KMS-11 (cell line): ENCODE data around the gene SLC9A9.

ENCODE experiments used
- H2AFZ ChIP-seq: fragments of 200-600 bp; sonication (generic); 2 replicates; pipeline ENCODE4 v1.6.1; 2016; ENCODE audit warnings: antibody characterized with exemption, mixed run types, low read depth
- H3K27ac ChIP-seq: fragments of 200-600 bp; sonication (generic); 2 replicates; pipeline ENCODE4 v1.6.1; 2016; ENCODE audit warnings: mild to moderate bottlenecking, mixed run types
- H3K27me3 ChIP-seq: fragments of 200-600 bp; sonication (generic); 2 replicates; pipeline ENCODE4 v1.6.1; 2017; ENCODE audit warnings: mild to moderate bottlenecking, low read depth, mixed run types, moderate library complexity; ENCODE audit not compliant: insufficient read depth
- H3K36me3 ChIP-seq: fragments of 200-600 bp; sonication (generic); 2 replicates; pipeline ENCODE4 v1.6.1; 2017; ENCODE audit warnings: mild to moderate bottlenecking, mixed run types; ENCODE audit not compliant: insufficient read depth
- H3K4me1 ChIP-seq: fragments of 200-600 bp; sonication (generic); 2 replicates; pipeline ENCODE4 v1.6.1; 2016; ENCODE audit warnings: mild to moderate bottlenecking, low read depth, mixed run types; ENCODE audit not compliant: poor library complexity, severe bottlenecking
- H3K4me2 ChIP-seq: fragments of 200-600 bp; sonication (generic); 2 replicates; pipeline ENCODE4 v1.7.0; 2016; ENCODE audit warnings: mild to moderate bottlenecking, mixed run types
- H3K4me3 ChIP-seq: fragments of 200-600 bp; sonication (generic); IDR thresholded peaks from 2 replicates; pipeline ENCODE4 v1.6.1; 2017; ENCODE audit warnings: low read depth, low read length, mixed read lengths; ENCODE audit not compliant: insufficient read depth
- H3K79me2 ChIP-seq: fragments of 200-600 bp; sonication (generic); 2 replicates; pipeline ENCODE4 v1.6.1; 2016; ENCODE audit warnings: low read depth, mixed run types; ENCODE audit not compliant: insufficient read depth
- H3K9ac ChIP-seq: fragments of 200-600 bp; sonication (generic); 2 replicates; pipeline ENCODE4 v1.6.1; 2016; ENCODE audit warnings: mild to moderate bottlenecking, mixed run types
- H4K20me1 ChIP-seq: fragments of 200-600 bp; sonication (generic); 2 replicates; pipeline ENCODE4 v1.6.1; 2016; ENCODE audit warnings: mild to moderate bottlenecking, mixed run types; ENCODE audit not compliant: insufficient read depth
- TF ChIP-seq, protein P1 (sequence below): fragments of 200-600 bp; sonication (generic); conservative IDR thresholded peaks from 2 replicates; pipeline ENCODE4 v1.6.1; 2017; ENCODE audit warnings: low read depth, mild to moderate bottlenecking, antibody characterized with exemption, low read length, moderate library complexity, mixed read lengths

The SLC9A9 gene

GRCh38 chr3:143232981-143233380, 615.3 kb downstream of the SLC9A9 start:
- Histone ChIP-seq H2AFZ (no peak overlapping the region), H3K4me3 (no peak overlapping the region), H3K9ac (no peak overlapping the region), H3K79me2 (no peaks in the 10 kb centered on the region), H3K36me3 (no peaks in the 10 kb centered on the region), H3K4me1 (peaks cover 24% of the 10 kb centered on the region), H3K27me3 (no peaks in the 10 kb centered on the region), H3K27ac (no peak overlapping the region), H3K4me2 (no peak overlapping the region), H4K20me1 (no peaks in the 10 kb centered on the region)
- TF ChIP-seq, protein P1, sequence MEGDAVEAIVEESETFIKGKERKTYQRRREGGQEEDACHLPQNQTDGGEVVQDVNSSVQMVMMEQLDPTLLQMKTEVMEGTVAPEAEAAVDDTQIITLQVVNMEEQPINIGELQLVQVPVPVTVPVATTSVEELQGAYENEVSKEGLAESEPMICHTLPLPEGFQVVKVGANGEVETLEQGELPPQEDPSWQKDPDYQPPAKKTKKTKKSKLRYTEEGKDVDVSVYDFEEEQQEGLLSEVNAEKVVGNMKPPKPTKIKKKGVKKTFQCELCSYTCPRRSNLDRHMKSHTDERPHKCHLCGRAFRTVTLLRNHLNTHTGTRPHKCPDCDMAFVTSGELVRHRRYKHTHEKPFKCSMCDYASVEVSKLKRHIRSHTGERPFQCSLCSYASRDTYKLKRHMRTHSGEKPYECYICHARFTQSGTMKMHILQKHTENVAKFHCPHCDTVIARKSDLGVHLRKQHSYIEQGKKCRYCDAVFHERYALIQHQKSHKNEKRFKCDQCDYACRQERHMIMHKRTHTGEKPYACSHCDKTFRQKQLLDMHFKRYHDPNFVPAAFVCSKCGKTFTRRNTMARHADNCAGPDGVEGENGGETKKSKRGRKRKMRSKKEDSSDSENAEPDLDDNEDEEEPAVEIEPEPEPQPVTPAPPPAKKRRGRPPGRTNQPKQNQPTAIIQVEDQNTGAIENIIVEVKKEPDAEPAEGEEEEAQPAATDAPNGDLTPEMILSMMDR = no peak

DNA sequence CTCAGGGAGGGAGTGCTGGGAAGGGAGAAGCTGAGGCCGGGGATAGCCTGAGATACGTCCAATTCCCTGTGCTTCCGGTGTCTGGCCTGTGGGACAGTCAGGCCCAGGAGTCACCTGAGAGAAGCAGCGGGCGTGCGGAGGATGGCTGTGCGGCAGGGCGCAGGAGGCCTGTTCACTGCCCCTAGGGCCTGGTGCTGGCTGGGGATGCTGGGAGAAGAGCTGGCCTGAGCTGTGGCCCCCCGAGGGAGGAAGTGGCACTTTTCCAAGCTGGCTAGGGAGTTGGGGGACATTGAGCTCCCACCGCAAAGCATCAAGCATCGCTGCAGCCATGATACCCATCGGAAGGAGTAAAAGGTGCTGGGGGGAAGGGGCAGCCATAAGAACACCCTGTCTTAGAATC, 619.9 kb downstream of the SLC9A9 start:
- TF ChIP-seq, protein P1 = no peak
- H3K4me3 ChIP-seq = no peak overlapping the region
- H3K36me3 ChIP-seq = no peaks in the 10 kb centered on the region
- H4K20me1 ChIP-seq = no peaks in the 10 kb centered on the region
- no peak overlapping the region for H3K27ac ChIP-seq
- H3K27me3 ChIP-seq = no peaks in the 10 kb centered on the region
- H3K4me1 ChIP-seq = peaks cover 24% of the 10 kb centered on the region
- H2AFZ ChIP-seq = no peak overlapping the region
- no peak overlapping the region for H3K9ac ChIP-seq
- H3K4me2 ChIP-seq = no peak overlapping the region
- H3K79me2 ChIP-seq = no peaks in the 10 kb centered on the region

- Histone ChIP-seq H3K36me3 (no peaks in the 10 kb centered on the region), H2AFZ (no peak overlapping the region), H3K4me3 (no peak overlapping the region), H3K4me2 (no peak overlapping the region), H3K27me3 (no peaks in the 10 kb centered on the region), H3K79me2 (no peaks in the 10 kb centered on the region), H4K20me1 (no peaks in the 10 kb centered on the region), H3K9ac (no peak overlapping the region), H3K4me1 (peaks cover 25% of the 10 kb centered on the region), H3K27ac (no peak overlapping the region)
- TF ChIP-seq, protein P1 = no peak
These were observed 621.5 kb downstream of the SLC9A9 start for GRCh38 chr3:143226678-143227291.

- Histone ChIP-seq H3K27me3 (no peaks in the 10 kb centered on the region), H3K79me2 (no peaks in the 10 kb centered on the region), H3K4me2 (no peak overlapping the region), H3K9ac (no peak overlapping the region), H2AFZ (no peak overlapping the region), H3K27ac (no peak overlapping the region), H3K36me3 (no peaks in the 10 kb centered on the region), H4K20me1 (no peaks in the 10 kb centered on the region), H3K4me1 (peaks cover 26% of the 10 kb centered on the region), H3K4me3 (no peak overlapping the region)
- TF ChIP-seq, protein P1 = no peak
These were observed 623.6 kb downstream of the SLC9A9 start for GRCh38 chr3:143224716-143225115.
